ENCODE measurements around the gene TEN1. TPM values are rescaled to one million over a fixed set of nuclear protein-coding genes. Genes with fewer than 3 reads are reported as not detected.

TEN1 gene
- total RNA-seq, 1 experiment from 2014 or later: 19.3 TPM

- no peak overlapping the region for H2AFZ ChIP-seq (ENCODE audit: low read length)
- H3K4me1 ChIP-seq (ENCODE audit: insufficient read depth, low read length): no peaks in the 10 kb centered on the region
- H3K27ac ChIP-seq (ENCODE audit: insufficient read length, low read depth, low read length): no peak overlapping the region
- H3K9me3 Mint-ChIP-seq: no peaks in the 10 kb centered on the region
- no peak overlapping the region for H2BK12ac ChIP-seq (ENCODE audit: insufficient read length, low read depth, low read length)
- H3K36me3 Mint-ChIP-seq (ENCODE audit: insufficient read depth in 1 of 3, low read depth in 3 of 3): peaks cover 53 to 82% (median 77%) of the 10 kb centered on the region in 3 experiments
- H3K4me1 Mint-ChIP-seq: peaks cover 3 to 8% of the 10 kb centered on the region in 2 experiments
- no peaks in the 10 kb centered on the region for H3K27me3 ChIP-seq (ENCODE audit: insufficient read depth, low read length)
- H3K14ac ChIP-seq (ENCODE audit: insufficient read depth, low read length): no peak overlapping the region
- no peak overlapping the region for H2BK120ac ChIP-seq (ENCODE audit: low read depth, low read length, poor library complexity, severe bottlenecking)
- H3K79me1 ChIP-seq (ENCODE audit: insufficient read depth, low read depth, low read length, poor library complexity, severe bottlenecking): no peaks in the 10 kb centered on the region
- no peak overlapping the region for H3T11ph ChIP-seq (ENCODE audit: low read length)
- no peak overlapping the region for H2AK5ac ChIP-seq (ENCODE audit: insufficient read length, low read length)
- no peaks in the 10 kb centered on the region for H4K20me1 ChIP-seq (ENCODE audit: control insufficient read depth, insufficient read depth, insufficient read length)
- no peak overlapping the region for H3K23ac ChIP-seq (ENCODE audit: insufficient read length, low read depth, low read length)
- H3K27ac Mint-ChIP-seq: peak overlapping the region; percentile 3 to 68 (median 41); a peak in 3 of 7 replicates
- H4K8ac ChIP-seq (replicated peaks; ENCODE audit: insufficient read length, low read depth, low read length): no peak overlapping the region
- WGBS (ENCODE audit: extremely low coverage, insufficient read length, low lambda C conversion rate): no CpG with 5 or more reads among the region's 9 CpGs
- no peak overlapping the region for H3K9ac ChIP-seq (ENCODE audit: extremely low read depth, insufficient read length, low read length)
- TF ChIP-seq CTCF (conservative IDR thresholded peaks at IDR 0.05): no peak
- no peak overlapping the region for H2BK15ac ChIP-seq (ENCODE audit: low read depth, low read length)
- no peaks in the 10 kb centered on the region for H3K27me3 Mint-ChIP-seq (ENCODE audit: low read depth)
- no peak overlapping the region for H3K4ac ChIP-seq (ENCODE audit: low read depth, low read length)
- H3K4me2 ChIP-seq (ENCODE audit: insufficient read depth, insufficient read length, low read length): no peak overlapping the region
- H4K91ac ChIP-seq (ENCODE audit: insufficient read length, low read depth, low read length): no peak overlapping the region
- no peak overlapping the region for H3K18ac ChIP-seq (ENCODE audit: insufficient read length, low read depth, low read length)
- DNase-seq: no peak
- no peak overlapping the region for H3K56ac ChIP-seq (ENCODE audit: insufficient read length, low read depth, low read length)
- H4K5ac ChIP-seq (ENCODE audit: insufficient read length, low read depth, low read length): no peak overlapping the region
- H3K79me2 ChIP-seq (ENCODE audit: insufficient read depth, low read length): no peaks in the 10 kb centered on the region
- no peak overlapping the region for H2BK20ac ChIP-seq (ENCODE audit: low read depth, low read length, poor library complexity, severe bottlenecking)
- H3K4me3 Mint-ChIP-seq: no peak overlapping the region
- no peaks in the 10 kb centered on the region for H3K23me2 ChIP-seq (ENCODE audit: insufficient read length, low read depth, low read length, poor library complexity, severe bottlenecking)
- H2BK5ac ChIP-seq (ENCODE audit: insufficient read length, low read length): no peak overlapping the region
- H3K9me3 ChIP-seq (ENCODE audit: control insufficient read depth, low read depth, low read length): no peaks in the 10 kb centered on the region
Observed at GRCh38 chr17:76048025-76048605, 69.1 kb downstream of the TEN1 start.

Data from H9 (cell line).